ENCODE data around the gene PSMB5. TPM values are rescaled to one million over a fixed set of nuclear protein-coding genes. Genes with fewer than 3 reads are reported as not detected.

PSMB5 gene
- total RNA-seq, 1 experiment from 2014 or later: 67.1 TPM

DNA sequence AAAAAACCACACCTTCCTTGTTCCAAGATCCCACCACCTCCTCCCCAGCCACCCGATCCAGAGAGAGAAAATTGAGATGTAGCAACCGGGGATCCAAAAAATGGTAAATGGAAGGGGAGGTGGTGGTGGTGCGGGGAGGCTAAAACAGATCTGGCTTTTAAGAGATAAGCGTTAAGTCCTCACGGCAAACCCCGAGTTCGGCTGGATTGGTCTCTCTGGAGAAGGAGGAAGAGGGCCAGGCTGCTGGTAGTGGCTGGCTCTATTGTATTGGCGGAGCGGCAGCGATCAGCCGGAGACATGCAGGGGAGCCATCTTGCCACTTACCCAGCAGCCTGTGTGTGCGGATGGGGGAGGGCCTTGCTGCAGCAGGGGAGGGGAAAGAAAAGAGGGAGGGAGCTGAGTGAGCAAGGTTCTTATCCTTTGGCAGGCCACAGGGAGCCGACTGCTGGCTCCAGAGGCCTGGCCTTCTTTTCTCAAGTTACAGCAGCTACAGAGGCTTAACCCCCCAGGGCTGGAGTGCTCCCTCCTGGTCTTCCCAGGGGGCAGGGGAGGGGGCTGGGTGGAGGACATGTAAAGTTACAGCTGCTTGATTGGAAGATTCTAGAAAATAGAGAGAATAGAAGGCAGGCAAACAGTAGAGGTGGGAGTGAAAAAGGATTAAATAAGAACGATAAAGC is 36.7 kb upstream of the PSMB5 start:
- H3K4me1 ChIP-seq (ENCODE audit: low read length): peaks cover 31% of the 10 kb centered on the region
- peaks cover 35% of the 10 kb centered on the region for H3K36me3 ChIP-seq (ENCODE audit: insufficient read depth, low read length)
- no peaks in the 10 kb centered on the region for H3K9me3 ChIP-seq (ENCODE audit: low read length)
- H4K20me1 ChIP-seq (ENCODE audit: insufficient read depth, low read depth, low read length): peaks cover 17% of the 10 kb centered on the region
- H3K4me2 ChIP-seq (ENCODE audit: low read depth, low read length, poor library complexity, severe bottlenecking): peak overlapping the region; percentile 99
- H3K4me3 ChIP-seq (ENCODE audit: low read length): peak overlapping the region; percentile 86
- no peaks in the 10 kb centered on the region for H3K27me3 ChIP-seq (ENCODE audit: low read length)
- H2AFZ ChIP-seq (ENCODE audit: low read length): no peak overlapping the region
- DNase-seq: peak; percentile 96
- H3K9ac ChIP-seq (ENCODE audit: low read length): peak overlapping the region; percentile 85
- peaks cover 50% of the 10 kb centered on the region for H3K79me2 ChIP-seq (ENCODE audit: low read length)
- peak overlapping the region; percentile 68 for H3K27ac ChIP-seq (ENCODE audit: low read length)
- H3K9me2 ChIP-seq (replicated peaks; ENCODE audit: insufficient read depth, low read length): no peaks in the 10 kb centered on the region

DNA sequence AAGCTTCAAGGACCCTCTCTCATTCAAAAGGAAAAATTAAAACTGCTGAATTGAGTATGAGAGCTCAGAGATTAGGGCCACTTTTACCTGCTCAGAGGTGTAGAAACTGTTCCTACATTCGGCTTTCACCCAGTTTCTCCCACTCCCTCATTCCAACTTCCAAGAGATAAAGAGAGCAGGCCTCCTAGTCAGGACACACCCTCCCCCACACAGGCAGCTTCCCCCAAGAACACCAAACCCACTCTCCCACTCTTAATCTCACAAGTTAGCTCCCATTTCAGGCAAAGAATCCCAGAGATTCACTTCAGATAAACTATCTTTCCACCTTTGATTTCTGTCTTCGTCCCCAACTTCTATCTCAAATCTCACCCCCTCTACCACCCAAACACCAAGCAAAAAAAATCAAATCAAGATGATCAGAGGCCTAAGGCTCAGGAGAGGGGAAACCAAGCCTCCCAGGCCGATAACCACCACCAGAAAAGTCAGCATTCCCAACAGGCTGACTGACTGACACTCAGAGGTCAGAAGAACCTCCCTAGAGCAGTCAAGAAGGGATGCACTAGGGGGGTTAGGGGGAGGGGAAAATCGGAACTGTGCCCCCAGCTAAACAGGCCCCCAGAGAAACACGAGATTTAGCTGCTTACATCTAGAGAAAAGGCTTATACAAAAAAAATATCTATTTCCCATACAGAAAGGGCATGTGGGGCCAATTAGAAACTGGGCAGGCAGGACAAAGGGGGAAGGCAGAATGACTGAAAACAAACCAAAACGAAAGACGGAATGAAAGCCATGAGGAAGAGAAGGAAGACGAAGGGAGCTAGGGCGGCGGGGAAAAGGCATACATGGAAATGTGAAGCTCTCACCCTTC is 35.8 kb upstream of the PSMB5 start:
- Histone ChIP-seq H2AFZ (ENCODE audit: low read length) (no peak overlapping the region), H3K4me1 (ENCODE audit: low read length) (peaks cover 31% of the 10 kb centered on the region), H4K20me1 (ENCODE audit: insufficient read depth, low read depth, low read length) (peaks cover 17% of the 10 kb centered on the region), H3K27ac (ENCODE audit: low read length) (peak overlapping the region; percentile 68), H3K36me3 (ENCODE audit: insufficient read depth, low read length) (peaks cover 38% of the 10 kb centered on the region), H3K4me2 (ENCODE audit: low read depth, low read length, poor library complexity, severe bottlenecking) (peak overlapping the region; percentile 99), H3K9me2 (replicated peaks; ENCODE audit: insufficient read depth, low read length) (no peaks in the 10 kb centered on the region), H3K27me3 (ENCODE audit: low read length) (no peaks in the 10 kb centered on the region), H3K9ac (ENCODE audit: low read length) (peak overlapping the region; percentile 85), H3K9me3 (ENCODE audit: low read length) (no peaks in the 10 kb centered on the region), H3K4me3 (ENCODE audit: low read length) (peak overlapping the region; percentile 86), H3K79me2 (ENCODE audit: low read length) (peaks cover 53% of the 10 kb centered on the region)
- DNase-seq: peak; percentile 71

DNA sequence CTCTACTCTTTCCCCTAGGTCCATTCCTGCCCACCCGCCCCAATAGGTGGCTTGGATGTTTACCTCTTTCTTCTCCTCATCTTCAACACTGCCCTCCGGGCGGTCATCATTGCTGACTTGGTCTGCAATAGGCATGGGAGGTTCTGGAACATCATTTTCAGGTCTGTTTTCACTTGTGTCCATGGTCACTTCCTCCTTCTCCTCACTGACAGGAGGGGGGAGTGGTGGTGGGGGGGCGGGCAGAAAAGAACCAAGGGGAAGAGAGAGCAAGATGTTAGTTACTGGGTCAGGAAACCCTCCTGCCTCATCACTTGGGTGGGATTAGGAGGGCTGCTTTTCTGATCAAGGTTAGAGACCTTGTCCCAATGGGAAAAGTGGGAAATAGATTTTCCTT is 34.7 kb upstream of the PSMB5 start:
- DNase-seq: no peak
- H3K36me3 ChIP-seq (ENCODE audit: insufficient read depth, low read length): peaks cover 34% of the 10 kb centered on the region
- H3K27ac ChIP-seq (ENCODE audit: low read length): no peak overlapping the region; the same call in 1 of the 2 replicates
- H3K9me2 ChIP-seq (replicated peaks; ENCODE audit: insufficient read depth, low read length): no peaks in the 10 kb centered on the region
- H3K4me2 ChIP-seq (ENCODE audit: low read depth, low read length, poor library complexity, severe bottlenecking): peak overlapping the region; percentile 43
- H3K9me3 ChIP-seq (ENCODE audit: low read length): no peaks in the 10 kb centered on the region
- no peak overlapping the region for H2AFZ ChIP-seq (ENCODE audit: low read length)
- H3K4me1 ChIP-seq (ENCODE audit: low read length): peaks cover 31% of the 10 kb centered on the region
- peaks cover 17% of the 10 kb centered on the region for H4K20me1 ChIP-seq (ENCODE audit: insufficient read depth, low read depth, low read length)
- H3K27me3 ChIP-seq (ENCODE audit: low read length): no peaks in the 10 kb centered on the region
- peak overlapping the region; percentile 41; the same call in 1 of the 2 replicates for H3K4me3 ChIP-seq (ENCODE audit: low read length)
- H3K9ac ChIP-seq (ENCODE audit: low read length): peak overlapping the region; percentile 53
- H3K79me2 ChIP-seq (ENCODE audit: low read length): peaks cover 50% of the 10 kb centered on the region

DNA sequence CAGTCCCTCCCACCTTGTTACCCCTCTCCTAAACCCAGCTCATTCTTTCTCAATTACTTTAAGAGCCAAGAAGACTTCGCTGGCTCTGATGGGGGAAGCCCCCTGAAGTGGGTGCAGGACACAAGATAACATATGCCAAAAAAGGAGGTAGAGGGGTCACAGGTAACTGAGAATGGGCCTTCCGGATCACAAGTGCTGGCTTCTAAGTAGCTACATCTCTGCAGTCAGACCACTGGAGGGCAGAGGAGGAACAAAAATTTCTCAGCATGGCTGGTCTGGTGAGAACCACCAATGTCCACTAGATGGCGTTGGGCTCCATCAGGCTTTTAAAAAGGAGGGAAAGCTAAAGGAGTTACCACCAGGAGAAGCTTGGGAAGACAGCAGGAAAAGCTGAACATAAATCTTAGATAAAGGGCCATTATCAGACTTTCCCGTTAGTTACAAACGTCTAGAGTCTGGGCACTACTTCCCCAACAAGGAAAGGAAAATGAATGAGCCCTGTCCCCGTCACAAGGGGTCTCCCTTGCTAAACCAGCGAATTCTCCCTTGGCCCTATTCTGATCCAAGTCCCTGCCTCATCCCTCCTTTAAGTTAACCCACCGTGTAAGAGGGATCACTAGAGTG is 34.2 kb upstream of the PSMB5 start:
- Histone ChIP-seq H3K4me2 (ENCODE audit: low read depth, low read length, poor library complexity, severe bottlenecking) (peak overlapping the region; percentile 43), H3K4me3 (ENCODE audit: low read length) (peak overlapping the region; percentile 41; the same call in 1 of the 2 replicates), H3K9me3 (ENCODE audit: low read length) (no peaks in the 10 kb centered on the region), H3K79me2 (ENCODE audit: low read length) (peaks cover 50% of the 10 kb centered on the region), H3K9ac (ENCODE audit: low read length) (peak overlapping the region; percentile 53; the same call in 1 of the 2 replicates), H3K27me3 (ENCODE audit: low read length) (no peaks in the 10 kb centered on the region), H3K36me3 (ENCODE audit: insufficient read depth, low read length) (peaks cover 37% of the 10 kb centered on the region), H2AFZ (ENCODE audit: low read length) (no peak overlapping the region), H3K9me2 (replicated peaks; ENCODE audit: insufficient read depth, low read length) (no peaks in the 10 kb centered on the region), H4K20me1 (ENCODE audit: insufficient read depth, low read depth, low read length) (peaks cover 17% of the 10 kb centered on the region), H3K4me1 (ENCODE audit: low read length) (peaks cover 31% of the 10 kb centered on the region), H3K27ac (ENCODE audit: low read length) (no peak overlapping the region)
- peak; percentile 95 for DNase-seq

DNA sequence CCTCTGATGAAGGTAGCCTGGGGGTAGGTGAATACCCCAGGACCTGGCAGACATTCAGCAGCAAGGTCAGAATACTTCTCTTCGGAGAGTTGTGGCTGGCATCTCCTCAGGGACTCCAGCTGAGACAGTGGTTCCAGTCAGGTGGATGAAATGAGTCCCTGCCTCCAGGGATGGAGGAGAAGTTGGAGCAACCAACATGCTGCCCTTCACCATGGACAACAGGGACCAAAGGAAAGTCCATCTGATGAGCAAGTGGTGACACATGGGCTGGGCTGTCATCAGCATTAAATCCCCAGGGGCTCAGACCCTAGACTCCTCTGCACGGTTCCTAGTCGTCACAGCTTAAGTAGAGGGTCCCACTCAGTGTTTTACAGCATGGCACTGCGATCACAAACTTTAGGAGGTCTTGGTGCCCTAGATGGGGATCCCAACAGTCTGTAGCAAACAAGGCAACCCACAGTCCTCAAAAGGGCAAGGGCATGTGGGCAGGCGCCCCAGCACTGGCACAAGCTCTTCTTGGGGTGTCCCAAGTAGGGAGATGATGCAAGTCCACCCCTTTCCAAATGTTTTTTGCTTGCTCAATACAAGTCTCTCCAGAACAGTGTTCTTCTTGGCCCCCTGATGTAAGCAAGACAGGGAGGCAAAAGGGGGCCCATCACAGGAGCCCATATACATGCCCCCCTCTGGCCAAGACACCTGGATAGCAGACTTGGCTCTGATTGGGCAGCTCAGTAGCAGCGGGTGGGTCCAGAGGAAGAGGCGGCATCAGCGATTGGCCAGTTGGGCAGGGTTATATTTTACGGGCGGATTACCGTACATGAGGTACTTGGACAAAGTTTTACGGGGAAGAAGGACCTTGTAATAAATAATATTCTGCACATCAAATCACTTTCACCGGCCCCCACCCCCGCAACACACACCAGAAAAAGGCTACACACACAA is 33.4 kb upstream of the PSMB5 start:
- peaks cover 45% of the 10 kb centered on the region for H3K36me3 ChIP-seq (ENCODE audit: insufficient read depth, low read length)
- no peak overlapping the region for H3K4me3 ChIP-seq (ENCODE audit: low read length)
- no peak overlapping the region for H2AFZ ChIP-seq (ENCODE audit: low read length)
- H3K79me2 ChIP-seq (ENCODE audit: low read length): peaks cover 50% of the 10 kb centered on the region
- peaks cover 17% of the 10 kb centered on the region for H4K20me1 ChIP-seq (ENCODE audit: insufficient read depth, low read depth, low read length)
- H3K9ac ChIP-seq (ENCODE audit: low read length): 0 out of 2 replicates have a peak overlapping the region, but pooled peaks have one; percentile 10
- H3K27me3 ChIP-seq (ENCODE audit: low read length): no peaks in the 10 kb centered on the region
- no peaks in the 10 kb centered on the region for H3K9me3 ChIP-seq (ENCODE audit: low read length)
- H3K4me2 ChIP-seq (ENCODE audit: low read depth, low read length, poor library complexity, severe bottlenecking): peak overlapping the region; percentile 43
- H3K27ac ChIP-seq (ENCODE audit: low read length): no peak overlapping the region
- no peaks in the 10 kb centered on the region for H3K9me2 ChIP-seq (replicated peaks; ENCODE audit: insufficient read depth, low read length)
- no peak for DNase-seq
- H3K4me1 ChIP-seq (ENCODE audit: low read length): peaks cover 31% of the 10 kb centered on the region

DNA sequence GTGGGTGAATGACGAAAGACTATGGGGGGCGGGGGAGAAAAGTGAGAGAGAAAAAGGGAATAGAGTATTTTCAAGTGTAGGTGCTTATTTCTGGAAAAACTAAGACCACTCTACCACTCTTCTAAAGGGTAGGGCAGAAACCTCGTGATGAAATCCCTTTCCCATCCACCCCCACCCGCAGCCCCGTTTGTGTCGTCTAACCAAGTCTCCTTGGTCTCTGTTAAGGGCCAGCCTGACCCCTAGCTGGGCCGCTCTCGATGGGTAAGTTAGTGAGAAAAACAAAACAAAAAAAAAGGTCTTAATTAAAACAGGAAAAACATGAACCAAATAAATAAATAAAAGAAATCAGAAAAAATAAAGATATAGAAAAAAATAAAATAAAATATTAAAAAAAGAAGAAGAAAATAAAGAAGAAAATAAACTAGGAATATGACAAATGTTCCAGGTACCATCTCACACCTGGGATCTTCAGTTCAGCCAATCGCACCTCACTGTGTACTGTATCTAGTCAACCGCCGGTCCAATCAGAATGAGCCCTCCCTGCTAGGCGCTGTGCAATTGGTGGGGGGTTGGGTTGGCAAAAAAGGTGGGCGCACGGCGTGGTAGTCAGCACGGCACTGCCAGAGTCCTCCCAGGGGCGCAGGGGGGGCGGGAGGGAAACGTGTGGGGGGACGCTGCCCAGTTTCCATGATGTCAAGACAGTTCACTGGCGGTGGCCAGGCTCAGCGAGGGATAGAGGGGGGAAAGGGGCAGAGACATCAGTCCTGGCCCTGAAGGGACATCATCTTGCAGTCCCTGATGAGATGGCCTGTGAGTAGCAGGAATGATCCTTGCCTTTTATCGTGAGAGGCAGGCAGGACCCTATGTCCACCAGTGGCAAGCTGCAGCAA is 32.4 kb upstream of the PSMB5 start:
- Histone ChIP-seq H3K36me3 (ENCODE audit: insufficient read depth, low read length) (peaks cover 55% of the 10 kb centered on the region), H3K79me2 (ENCODE audit: low read length) (peaks cover 50% of the 10 kb centered on the region), H3K4me1 (ENCODE audit: low read length) (peaks cover 28% of the 10 kb centered on the region), H3K9me2 (replicated peaks; ENCODE audit: insufficient read depth, low read length) (no peaks in the 10 kb centered on the region), H3K4me2 (ENCODE audit: low read depth, low read length, poor library complexity, severe bottlenecking) (no peak overlapping the region), H3K9ac (ENCODE audit: low read length) (no peak overlapping the region), H2AFZ (ENCODE audit: low read length) (no peak overlapping the region), H4K20me1 (ENCODE audit: insufficient read depth, low read depth, low read length) (peaks cover 17% of the 10 kb centered on the region), H3K4me3 (ENCODE audit: low read length) (no peak overlapping the region), H3K9me3 (ENCODE audit: low read length) (no peaks in the 10 kb centered on the region), H3K27me3 (ENCODE audit: low read length) (no peaks in the 10 kb centered on the region), H3K27ac (ENCODE audit: low read length) (no peak overlapping the region)
- DNase-seq: no peak

DNA sequence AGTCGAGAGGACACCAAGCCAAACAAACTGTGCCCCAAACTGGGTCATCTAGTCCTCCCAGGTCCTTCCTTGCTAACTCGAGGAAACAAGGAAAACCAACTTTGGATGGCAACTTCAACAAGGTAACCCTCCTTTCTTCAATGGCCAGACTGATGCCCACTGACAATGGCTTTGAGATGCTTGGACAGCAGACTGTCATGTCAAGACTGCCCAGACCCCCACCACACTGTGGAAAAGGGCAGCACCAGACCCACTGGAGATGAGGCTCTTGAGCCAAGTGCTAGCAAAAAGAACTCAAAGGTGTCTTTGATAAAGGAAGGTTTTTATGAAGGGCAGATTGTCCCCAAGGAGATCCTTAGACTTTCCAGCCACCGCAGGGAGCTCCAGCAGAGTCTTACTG is 31.7 kb upstream of the PSMB5 start:
- no peak for DNase-seq
- Histone ChIP-seq H4K20me1 (ENCODE audit: insufficient read depth, low read depth, low read length) (peaks cover 17% of the 10 kb centered on the region), H2AFZ (ENCODE audit: low read length) (no peak overlapping the region), H3K79me2 (ENCODE audit: low read length) (peaks cover 50% of the 10 kb centered on the region), H3K9ac (ENCODE audit: low read length) (no peak overlapping the region), H3K27ac (ENCODE audit: low read length) (no peak overlapping the region), H3K27me3 (ENCODE audit: low read length) (no peaks in the 10 kb centered on the region), H3K4me3 (ENCODE audit: low read length) (no peak overlapping the region), H3K9me3 (ENCODE audit: low read length) (no peaks in the 10 kb centered on the region), H3K9me2 (replicated peaks; ENCODE audit: insufficient read depth, low read length) (no peaks in the 10 kb centered on the region), H3K4me1 (ENCODE audit: low read length) (peaks cover 21% of the 10 kb centered on the region), H3K36me3 (ENCODE audit: insufficient read depth, low read length) (peaks cover 57% of the 10 kb centered on the region), H3K4me2 (ENCODE audit: low read depth, low read length, poor library complexity, severe bottlenecking) (no peak overlapping the region)
